ENCODE results near the gene PRR16. TPM values are rescaled to one million over a fixed set of nuclear protein-coding genes. Genes with fewer than 3 reads are reported as not detected.

The PRR16 gene
- total RNA-seq, 1 donor from 2014 or later: 19.6 TPM

- no peaks in the 10 kb centered on the region for H3K4me1 ChIP-seq
- H3K27me3 ChIP-seq: no peaks in the 10 kb centered on the region
- H3K36me3 ChIP-seq: no peaks in the 10 kb centered on the region
- intact Hi-C loops (cut with DNase I): no loop called here
- no peak overlapping the region for H3K27ac ChIP-seq
- TF ChIP-seq POLR2A (IDR thresholded peaks at IDR 0.05) (no peak), CTCF (IDR thresholded peaks at IDR 0.05) (no peak), POLR2AphosphoS5 (IDR thresholded peaks at IDR 0.05; ENCODE audit: insufficient read depth in 1 of 2, low read depth in 1 of 2) (no peak)
- H3K9me3 ChIP-seq: no peaks in the 10 kb centered on the region
- no peak for DNase-seq (ENCODE audit: extremely low spot score in 2 of 2)
- H3K4me3 ChIP-seq: no peak overlapping the region
Measured at GRCh38 chr5:120706877-120707276, 242.8 kb downstream of the PRR16 start.

DNA sequence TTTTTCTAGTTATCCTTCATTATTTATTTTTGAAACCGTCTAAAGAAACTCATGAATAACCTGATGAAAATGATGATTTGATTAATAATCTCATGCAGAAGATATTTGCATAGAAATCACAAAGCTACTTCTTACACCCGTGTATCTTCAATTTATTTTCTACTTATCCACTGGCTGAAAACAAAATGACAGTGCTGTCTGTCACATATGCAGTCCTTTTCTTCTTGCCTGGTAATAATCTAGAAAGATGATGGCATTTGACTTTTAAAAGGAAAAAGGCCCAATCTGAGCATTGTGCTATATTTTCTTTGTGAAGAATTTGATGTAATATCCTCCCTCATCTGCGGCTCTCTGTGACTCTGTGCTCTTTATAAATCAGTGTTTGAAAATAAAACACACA is 253.3 kb downstream of the PRR16 start:
- DNase-seq (ENCODE audit: extremely low spot score in 2 of 2): no peak
- H3K27ac ChIP-seq: no peak overlapping the region
- intact Hi-C loops (cut with DNase I): no loop called here
- H3K4me1 ChIP-seq: no peaks in the 10 kb centered on the region
- H3K4me3 ChIP-seq: no peak overlapping the region
- no peaks in the 10 kb centered on the region for H3K27me3 ChIP-seq
- TF ChIP-seq POLR2AphosphoS5 (IDR thresholded peaks at IDR 0.05; ENCODE audit: insufficient read depth in 1 of 2, low read depth in 1 of 2) (no peak), POLR2A (IDR thresholded peaks at IDR 0.05) (no peak), CTCF (IDR thresholded peaks at IDR 0.05) (no peak)
- H3K9me3 ChIP-seq: no peaks in the 10 kb centered on the region
- no peaks in the 10 kb centered on the region for H3K36me3 ChIP-seq

DNA sequence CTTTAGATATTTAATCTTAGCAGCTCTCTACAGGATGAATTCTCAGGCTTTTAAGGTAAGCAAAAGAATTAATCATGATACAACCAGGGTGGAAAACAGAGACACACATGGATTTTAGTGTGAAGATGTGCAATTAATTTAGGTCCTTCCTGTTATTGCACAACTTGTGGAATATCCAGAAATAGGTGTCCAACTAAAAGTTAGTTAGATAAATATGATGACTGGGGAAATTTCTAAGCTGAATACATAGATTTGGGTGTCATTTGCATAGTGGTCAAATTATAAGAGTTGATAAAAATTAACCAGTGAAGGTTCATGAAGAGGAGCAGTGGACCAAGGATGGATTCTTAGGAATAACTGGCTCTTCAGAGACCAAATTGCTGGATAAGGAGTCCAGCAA is 266.1 kb downstream of the PRR16 start:
- no peaks in the 10 kb centered on the region for H3K27me3 ChIP-seq
- no peak for DNase-seq (ENCODE audit: extremely low spot score in 2 of 2)
- intact Hi-C loops (cut with DNase I): no loop called here
- H3K9me3 ChIP-seq: no peaks in the 10 kb centered on the region
- no peak overlapping the region for H3K27ac ChIP-seq
- no peaks in the 10 kb centered on the region for H3K4me1 ChIP-seq
- no peaks in the 10 kb centered on the region for H3K36me3 ChIP-seq
- no peak for TF ChIP-seq POLR2AphosphoS5 (IDR thresholded peaks at IDR 0.05; ENCODE audit: insufficient read depth in 1 of 2, low read depth in 1 of 2)
- TF ChIP-seq POLR2A (IDR thresholded peaks at IDR 0.05): no peak
- TF ChIP-seq CTCF (IDR thresholded peaks at IDR 0.05): no peak
- H3K4me3 ChIP-seq: no peak overlapping the region

DNA sequence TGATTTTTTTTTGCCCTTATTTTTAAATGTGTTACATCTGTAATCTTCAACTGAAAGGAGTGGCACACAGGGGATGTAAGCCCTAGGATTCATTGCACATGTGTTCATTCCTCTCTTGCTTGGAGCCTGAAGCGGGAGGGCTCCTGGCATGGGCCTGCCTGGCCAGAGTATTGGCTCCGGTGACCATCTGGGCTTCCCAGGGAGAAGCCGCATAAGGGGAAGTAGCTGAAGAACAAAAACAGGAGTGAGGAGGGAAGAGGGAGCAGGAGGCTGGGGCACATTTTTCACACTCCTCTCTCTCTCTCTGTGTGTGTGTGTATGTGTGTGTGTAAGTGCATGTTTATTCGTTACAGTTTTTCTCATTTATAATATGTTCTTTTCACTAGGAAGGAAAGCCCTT is 269.9 kb downstream of the PRR16 start:
- no peaks in the 10 kb centered on the region for H3K9me3 ChIP-seq
- H3K4me3 ChIP-seq: no peak overlapping the region
- H3K27ac ChIP-seq: no peak overlapping the region
- DNase-seq (ENCODE audit: extremely low spot score in 2 of 2): no peak
- TF ChIP-seq CTCF (IDR thresholded peaks at IDR 0.05) (no peak), POLR2AphosphoS5 (IDR thresholded peaks at IDR 0.05; ENCODE audit: insufficient read depth in 1 of 2, low read depth in 1 of 2) (no peak), POLR2A (IDR thresholded peaks at IDR 0.05) (no peak)
- no peaks in the 10 kb centered on the region for H3K36me3 ChIP-seq
- H3K27me3 ChIP-seq: no peaks in the 10 kb centered on the region
- no peaks in the 10 kb centered on the region for H3K4me1 ChIP-seq
- intact Hi-C loops (cut with DNase I): no loop called here

DNA sequence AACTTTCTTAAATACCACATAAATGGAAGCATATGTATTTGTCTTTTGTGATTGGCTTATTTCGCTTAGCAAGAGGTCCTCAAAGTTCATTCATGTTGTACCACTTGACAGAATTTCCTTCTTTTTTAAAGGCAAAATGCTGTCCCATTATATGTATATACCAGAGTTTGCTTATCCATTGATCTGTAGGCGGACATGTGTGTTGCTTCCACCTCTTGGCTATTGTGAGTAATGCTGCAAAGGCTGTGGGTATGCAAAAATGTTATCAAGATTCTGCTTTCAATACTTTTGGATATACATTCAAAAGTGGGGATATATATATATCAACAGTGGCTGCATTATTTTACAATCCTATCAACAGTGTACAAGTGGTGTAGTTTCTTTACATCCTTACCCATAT is 271.0 kb downstream of the PRR16 start:
- Histone ChIP-seq H3K36me3 (no peaks in the 10 kb centered on the region), H3K9me3 (no peaks in the 10 kb centered on the region), H3K4me3 (no peak overlapping the region), H3K27ac (no peak overlapping the region), H3K4me1 (no peaks in the 10 kb centered on the region), H3K27me3 (no peaks in the 10 kb centered on the region)
- TF ChIP-seq POLR2A (IDR thresholded peaks at IDR 0.05): no peak
- TF ChIP-seq POLR2AphosphoS5 (IDR thresholded peaks at IDR 0.05; ENCODE audit: insufficient read depth in 1 of 2, low read depth in 1 of 2): no peak
- no peak for TF ChIP-seq CTCF (IDR thresholded peaks at IDR 0.05)
- no peak for DNase-seq (ENCODE audit: extremely low spot score in 2 of 2)
- intact Hi-C loops (cut with DNase I): no loop called here

Small RNA genes within 50 kb of the gene (small RNA-seq; reads per million reads assigned to genes)
- gene PRELID3BP8: not detected
- not detected for gene RNU4-69P
